PFSK-1 (cell line): ENCODE results near the gene FGA.

Source experiments
- SIN3A ChIP-seq: IDR thresholded peaks from 2 replicates; pipeline ENCODE4 v1.6.1; 2012; ENCODE audit warnings: mild to moderate bottlenecking, low read length, moderate library complexity, borderline replicate concordance; ENCODE audit not compliant: insufficient read depth
- TF ChIP-seq, protein P1 (sequence below), 2 experiments: IDR thresholded peaks; 2 replicates each; pipeline versions ENCODE4 v1.6.1 to v1.8.0; 2011 to 2012; ENCODE audit warnings: low read depth in 2 of 2, low read length in 2 of 2, control low read depth in 1 of 2, inconsistent platforms in 1 of 2, mild to moderate bottlenecking in 1 of 2, moderate library complexity in 1 of 2; ENCODE audit not compliant: insufficient read depth in 1 of 2

DNA sequence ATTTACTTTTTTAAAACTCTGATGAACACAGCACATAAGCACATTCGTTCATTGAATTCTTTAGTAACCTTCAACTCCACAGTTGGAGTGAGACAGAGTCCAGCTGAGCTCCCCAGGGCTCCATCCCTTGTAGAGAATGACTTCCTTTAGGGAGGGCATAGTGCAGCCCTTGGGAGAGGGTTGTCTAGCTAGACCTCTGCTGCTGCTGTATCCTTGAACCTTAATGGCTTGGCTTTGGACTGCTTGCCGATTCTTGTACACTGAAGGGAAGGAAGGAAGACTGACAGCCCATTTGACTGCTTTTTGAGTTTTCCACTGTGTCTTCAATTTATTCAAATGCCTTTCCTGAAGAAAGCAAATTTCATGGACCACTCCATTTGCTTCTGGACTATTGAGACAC lies 41.3 kb upstream of the FGA start:
- TF ChIP-seq SIN3A, result no peak
- TF ChIP-seq, protein P1, sequence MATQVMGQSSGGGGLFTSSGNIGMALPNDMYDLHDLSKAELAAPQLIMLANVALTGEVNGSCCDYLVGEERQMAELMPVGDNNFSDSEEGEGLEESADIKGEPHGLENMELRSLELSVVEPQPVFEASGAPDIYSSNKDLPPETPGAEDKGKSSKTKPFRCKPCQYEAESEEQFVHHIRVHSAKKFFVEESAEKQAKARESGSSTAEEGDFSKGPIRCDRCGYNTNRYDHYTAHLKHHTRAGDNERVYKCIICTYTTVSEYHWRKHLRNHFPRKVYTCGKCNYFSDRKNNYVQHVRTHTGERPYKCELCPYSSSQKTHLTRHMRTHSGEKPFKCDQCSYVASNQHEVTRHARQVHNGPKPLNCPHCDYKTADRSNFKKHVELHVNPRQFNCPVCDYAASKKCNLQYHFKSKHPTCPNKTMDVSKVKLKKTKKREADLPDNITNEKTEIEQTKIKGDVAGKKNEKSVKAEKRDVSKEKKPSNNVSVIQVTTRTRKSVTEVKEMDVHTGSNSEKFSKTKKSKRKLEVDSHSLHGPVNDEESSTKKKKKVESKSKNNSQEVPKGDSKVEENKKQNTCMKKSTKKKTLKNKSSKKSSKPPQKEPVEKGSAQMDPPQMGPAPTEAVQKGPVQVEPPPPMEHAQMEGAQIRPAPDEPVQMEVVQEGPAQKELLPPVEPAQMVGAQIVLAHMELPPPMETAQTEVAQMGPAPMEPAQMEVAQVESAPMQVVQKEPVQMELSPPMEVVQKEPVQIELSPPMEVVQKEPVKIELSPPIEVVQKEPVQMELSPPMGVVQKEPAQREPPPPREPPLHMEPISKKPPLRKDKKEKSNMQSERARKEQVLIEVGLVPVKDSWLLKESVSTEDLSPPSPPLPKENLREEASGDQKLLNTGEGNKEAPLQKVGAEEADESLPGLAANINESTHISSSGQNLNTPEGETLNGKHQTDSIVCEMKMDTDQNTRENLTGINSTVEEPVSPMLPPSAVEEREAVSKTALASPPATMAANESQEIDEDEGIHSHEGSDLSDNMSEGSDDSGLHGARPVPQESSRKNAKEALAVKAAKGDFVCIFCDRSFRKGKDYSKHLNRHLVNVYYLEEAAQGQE (IDR thresholded peaks at IDR 0.05; ENCODE audit: insufficient read depth in 1 of 2, low read depth in 2 of 2, low read length in 2 of 2), result no peak
